Activated naive CD8-positive, alpha-beta T cell treated with anti-CD3 and anti-CD28 coated beads, Interleukin-2, amount 50 U/mL, for 16 hours (primary cell): ENCODE results near the gene APLNR.

Source experiments
- DNase-seq: peaks from one replicate; pipeline ENCODE4 v3.0.0-alpha.2; 2020; ENCODE audit warnings: low read depth, low spot score

Gene APLNR

DNA sequence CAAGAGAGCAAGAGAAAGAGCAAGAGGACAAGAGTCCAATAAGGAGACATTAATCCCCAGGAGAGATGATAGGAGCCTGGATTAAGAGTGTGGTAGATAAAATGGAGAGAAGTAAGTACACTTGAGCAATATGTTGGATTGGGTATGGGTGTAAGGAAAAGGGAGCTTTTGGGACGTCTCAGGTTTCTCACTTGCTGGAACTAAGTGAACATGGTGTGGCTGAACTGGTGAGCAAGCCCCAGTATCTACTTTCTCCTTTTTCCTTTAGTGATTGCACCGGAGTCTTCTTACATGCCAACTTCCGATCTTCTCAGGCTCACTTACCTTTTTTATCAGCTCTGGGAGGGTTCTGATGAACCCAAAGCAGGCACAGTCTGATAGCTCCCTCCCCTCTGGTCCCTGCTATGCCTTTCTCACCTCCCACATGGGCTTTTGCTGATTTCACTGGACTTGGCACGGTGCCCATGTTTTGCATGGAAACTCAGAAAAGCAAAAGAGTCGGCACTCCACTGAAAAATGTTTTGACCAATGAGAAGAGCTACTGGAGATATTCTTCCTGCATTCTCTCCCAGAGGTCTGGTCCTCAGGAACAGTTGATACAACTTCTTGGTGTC is 14.5 kb upstream of the APLNR start:
- DNase-seq = no peak

- DNase-seq = no peak
Observed at GRCh38 chr11:57251037-57251436, 14.0 kb upstream of the APLNR start.

DNA sequence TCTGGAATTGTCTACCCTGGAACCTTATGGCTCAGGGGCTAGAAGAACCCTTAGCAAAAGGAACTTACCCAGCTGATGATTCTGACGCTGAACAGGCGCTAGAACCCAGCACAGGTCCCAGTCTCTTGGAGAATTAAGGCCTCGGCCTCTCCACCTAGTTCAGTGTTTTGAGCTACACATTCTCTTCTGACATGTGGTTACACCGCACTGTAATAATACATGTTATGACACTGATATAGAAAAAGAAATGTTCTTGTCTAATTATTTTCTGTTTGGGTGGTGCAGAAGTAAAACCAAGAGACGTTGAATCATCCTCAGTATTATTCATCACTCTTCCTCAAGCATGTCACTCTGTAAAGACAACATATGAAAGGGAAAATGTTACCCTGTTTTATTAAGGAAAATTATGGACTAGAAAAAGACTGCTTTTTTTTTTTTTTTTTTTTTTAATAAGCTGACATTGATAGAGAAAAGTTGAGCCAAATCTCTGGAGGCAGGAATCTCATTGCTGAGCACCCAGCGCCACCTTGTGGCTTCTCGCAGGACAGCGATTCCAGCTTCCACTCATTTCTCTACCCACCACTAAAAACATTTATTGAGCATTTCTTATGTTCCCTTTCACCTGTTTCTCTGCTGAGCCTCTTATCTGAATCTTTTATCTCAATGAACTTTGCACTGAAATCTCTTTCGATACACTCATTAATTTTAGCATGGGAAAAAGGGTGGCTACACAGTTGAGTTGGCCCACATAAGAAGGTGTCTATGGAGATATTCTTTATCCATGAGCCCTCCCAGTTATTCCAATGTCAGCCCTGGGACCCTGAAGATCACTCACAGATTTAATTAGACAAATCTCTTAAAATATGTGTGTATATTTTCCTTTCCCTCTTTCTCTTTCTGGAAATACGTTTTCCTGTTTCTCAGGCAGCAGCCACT is 12.6 kb upstream of the APLNR start:
- no peak for DNase-seq

- no peak for DNase-seq
Observed at GRCh38 chr11:57248780-57249383, 11.8 kb upstream of the APLNR start.

DNA sequence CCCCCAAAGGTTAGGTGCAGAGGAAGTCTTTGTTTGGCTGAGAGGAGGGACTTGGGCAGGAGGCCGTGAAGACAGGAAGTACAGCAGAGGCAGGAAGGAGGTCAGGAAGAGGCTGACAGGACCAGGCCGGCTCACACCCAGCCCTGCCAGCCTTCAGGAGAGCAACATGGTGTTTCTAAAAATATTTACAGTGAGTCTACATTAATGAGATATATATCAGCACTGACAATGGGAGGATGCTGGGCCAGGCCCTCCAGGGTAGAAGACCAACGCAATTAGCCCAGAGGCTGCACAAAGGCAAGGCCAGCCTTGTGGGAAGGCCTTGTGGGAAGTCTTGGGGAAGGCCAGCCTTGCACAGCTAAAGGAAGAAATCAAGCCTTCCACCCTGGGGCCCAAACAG is 7.9 kb upstream of the APLNR start:
- no peak for DNase-seq

DNA sequence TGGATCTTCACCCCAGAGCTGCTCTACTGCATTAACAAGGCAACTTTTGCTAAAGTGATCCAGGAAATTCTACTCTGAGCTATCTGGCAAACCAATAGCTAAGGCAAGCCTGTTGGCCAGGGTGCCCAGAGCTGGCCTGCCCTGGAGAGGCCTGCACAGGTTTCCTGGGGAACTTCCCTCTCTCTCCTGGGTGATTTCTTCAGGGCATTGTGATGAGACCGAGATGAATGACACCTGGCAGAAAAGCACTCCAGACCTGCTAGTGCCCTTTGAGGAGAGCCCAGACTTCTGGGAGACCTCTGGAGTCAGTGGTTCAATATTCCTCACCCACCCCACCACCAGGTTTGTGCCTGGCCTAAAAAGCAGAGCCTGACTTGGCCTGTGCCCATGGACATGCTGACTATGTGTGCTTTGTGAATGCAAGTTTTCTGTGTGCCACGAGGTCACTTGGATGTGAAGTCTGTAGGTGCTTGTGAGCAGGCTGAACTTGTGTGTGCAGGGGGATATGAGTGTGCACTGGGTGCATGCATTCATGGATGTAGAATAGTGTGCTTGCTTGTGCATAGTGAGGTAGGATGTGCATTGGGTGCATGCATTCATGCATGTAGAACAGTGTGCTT is 4.4 kb upstream of the APLNR start:
- DNase-seq = no peak

DNA sequence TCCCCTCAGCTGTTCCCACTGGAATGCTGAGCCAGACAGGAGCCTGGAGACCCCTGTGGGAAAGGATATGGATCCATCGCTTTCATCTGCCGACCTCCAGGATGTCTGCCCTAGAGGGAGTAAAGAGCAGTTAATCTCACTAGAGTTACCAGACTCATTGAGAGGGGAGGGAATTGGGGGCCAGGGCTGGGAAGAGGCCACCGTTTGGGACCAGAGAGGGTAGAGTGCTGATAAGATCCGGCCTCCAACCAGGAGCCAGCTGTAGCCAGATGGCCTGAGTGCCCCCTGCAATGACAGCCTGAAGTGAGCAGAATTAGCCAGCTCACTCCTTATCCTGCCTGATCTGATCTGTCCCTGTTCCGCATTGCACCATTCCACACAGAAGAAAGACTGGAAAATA is 3.7 kb upstream of the APLNR start:
- no peak for DNase-seq

GRCh38 chr11:57240007-57240406 is 3.0 kb upstream of the APLNR start:
- DNase-seq = no peak

- DNase-seq = no peak
Observed at GRCh38 chr11:57239348-57239747, 2.3 kb upstream of the APLNR start.

GRCh38 chr11:57235761-57236703 is 1.0 kb downstream of the APLNR start:
- no peak for DNase-seq

DNA sequence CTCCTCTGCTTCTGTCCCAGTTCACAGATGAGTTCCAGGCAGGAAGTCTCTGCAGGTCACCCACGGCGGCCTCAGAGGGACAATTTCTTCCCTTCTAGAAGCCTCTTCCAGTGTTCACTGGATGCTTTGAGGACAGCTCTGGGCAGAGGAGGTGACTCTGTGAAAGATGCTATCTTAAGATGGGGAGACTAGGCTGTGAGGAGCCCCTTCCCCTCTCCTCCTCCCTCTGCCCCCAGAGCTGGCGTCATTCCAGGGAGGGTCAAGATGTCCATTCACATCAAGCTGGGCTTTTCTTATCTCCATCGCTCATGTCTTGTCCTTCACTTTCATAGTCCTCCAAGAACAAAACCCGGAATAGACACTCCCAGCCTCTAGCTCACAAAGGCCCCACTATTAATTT is 3.3 kb downstream of the APLNR start:
- DNase-seq = no peak

DNA sequence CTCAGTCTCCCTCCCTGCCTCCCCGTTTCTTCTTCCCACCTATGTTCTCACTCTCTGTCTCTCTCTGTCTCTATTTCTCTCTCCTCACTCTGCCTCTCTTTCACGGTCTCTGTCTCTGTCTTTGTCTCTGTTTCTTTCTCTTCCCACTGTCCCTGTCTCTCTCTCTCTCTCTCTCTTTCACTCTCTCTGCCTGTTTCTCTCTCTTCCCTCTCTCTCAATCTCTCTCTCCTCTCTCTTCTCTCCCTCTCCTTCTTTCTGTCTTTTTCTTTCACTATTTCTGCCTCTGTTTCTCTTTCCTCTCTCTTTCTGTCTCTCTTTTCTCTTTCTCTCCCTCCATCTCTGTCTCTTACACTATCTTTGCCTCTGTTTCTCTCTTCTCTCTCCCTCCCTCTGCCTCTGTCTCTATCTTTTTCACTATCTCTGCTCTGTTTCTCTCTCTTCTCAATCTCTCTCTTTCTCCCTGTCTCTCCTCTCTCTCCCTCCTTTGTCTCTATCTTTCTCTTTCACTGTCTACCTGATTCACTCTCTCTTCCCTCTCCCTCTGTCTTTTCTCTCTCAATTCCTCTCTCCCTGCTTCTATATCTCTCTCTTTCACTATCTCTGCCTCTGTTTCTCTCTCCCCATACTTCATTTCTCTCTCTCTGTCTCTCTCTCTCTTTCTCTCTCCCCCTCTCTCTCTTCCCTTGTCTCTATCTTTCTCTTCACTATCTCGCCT is 5.4 kb downstream of the APLNR start:
- no peak for DNase-seq

DNA sequence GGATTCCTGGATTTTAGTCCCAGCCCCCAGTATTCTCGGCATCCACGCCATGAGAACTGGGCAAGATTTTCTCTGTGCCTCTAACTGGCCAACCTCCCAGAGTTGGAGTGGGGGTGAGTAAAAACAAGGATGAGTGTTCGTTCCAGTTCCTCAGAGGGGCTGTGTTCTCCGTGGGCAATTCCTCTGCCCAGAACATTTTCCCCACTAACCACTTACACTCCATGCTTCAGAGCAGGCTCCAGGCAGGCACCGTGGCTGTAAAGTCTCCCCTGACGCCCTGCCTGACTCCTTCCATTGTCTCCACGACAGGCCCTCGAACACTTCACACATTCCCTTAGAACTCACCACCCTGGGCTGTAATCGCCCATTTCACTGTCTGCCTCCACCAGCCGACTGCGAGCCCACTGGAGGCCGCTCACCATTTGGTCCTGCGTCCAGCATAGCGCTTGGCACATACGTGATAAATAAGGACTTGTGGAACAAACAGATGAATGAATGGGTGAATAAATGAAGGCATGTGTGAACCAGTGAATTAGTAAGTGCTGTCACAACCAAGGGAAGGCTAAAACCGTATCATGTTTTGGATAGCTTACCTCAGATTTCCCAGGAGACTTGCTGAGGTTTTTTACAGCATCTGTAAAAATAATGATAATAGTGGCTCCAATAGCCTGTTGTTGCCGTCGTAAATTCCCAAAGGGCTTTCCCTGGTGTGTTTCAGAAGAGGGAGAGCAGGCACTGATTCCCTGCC is 6.1 kb downstream of the APLNR start:
- no peak for DNase-seq

DNA sequence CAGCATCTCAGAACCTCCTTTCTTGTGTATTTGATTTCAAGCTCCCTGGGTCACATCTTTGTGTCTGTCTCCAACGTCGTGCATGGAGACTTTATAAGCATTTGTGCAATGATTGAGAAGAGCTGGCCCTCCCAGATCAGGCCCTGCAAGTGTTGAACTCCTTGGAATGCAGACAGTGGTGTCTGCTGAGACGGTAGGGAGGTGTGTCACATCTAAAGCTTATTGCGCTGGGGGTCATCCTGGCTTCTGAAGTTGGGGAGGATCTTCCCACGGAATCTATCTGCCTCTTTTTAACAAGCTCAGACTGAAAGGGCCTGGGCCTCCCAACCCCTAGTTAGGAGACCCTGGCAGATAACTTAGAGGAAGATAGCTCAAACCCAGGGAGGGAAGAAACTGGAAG is 6.7 kb downstream of the APLNR start:
- no peak for DNase-seq

- DNase-seq = no peak
Observed at GRCh38 chr11:57228600-57228999, 8.4 kb downstream of the APLNR start.

GRCh38 chr11:57224537-57224936 is 12.5 kb downstream of the APLNR start:
- no peak for DNase-seq

DNA sequence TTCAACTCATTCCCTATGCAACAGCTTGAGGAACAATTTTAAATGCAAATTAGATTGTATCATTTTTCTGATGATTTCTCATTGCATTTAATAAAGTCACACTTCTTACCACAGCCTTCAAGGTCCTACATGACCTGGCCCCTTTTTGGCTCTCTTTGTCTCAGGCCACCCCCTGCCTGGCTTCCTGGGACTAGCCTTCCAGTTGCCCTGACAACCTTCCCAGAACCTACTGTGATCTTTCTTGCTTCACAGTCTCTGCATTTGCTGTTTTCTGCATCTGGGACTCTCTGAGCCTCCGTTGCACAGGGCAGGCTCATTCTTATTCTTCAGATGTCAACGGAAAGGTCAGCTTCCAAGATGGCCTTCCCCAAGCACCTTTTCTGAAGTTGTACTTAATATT is 12.9 kb downstream of the APLNR start:
- no peak for DNase-seq

GRCh38 chr11:57223601-57224000 is 13.4 kb downstream of the APLNR start:
- DNase-seq = no peak

- no peak for DNase-seq
Observed at GRCh38 chr11:57222239-57222638, 14.8 kb downstream of the APLNR start.
